HepG2 (cell line): ENCODE measurements around the gene ACVRL1. TPM values are rescaled to one million over a fixed set of nuclear protein-coding genes. Genes with fewer than 3 reads are reported as not detected.

Source experiments
- EED ChIP-seq: sonication (generic); formaldehyde crosslinking; IDR thresholded peaks from 2 replicates; pipeline ENCODE4 v1.5.0; 2020; ENCODE audit warnings: mild to moderate bottlenecking, missing genetic modification reagents
- KAT7 ChIP-seq: IDR thresholded peaks from 2 replicates; pipeline ENCODE4 v1.6.1; 2018; ENCODE audit warnings: borderline replicate concordance, missing compliant biosample characterization
- ONECUT2 ChIP-seq: sonication (generic); formaldehyde crosslinking; IDR thresholded peaks from 2 replicates; pipeline ENCODE4 v1.4.0; 2020; ENCODE audit warnings: missing genetic modification reagents
- PHF5A ChIP-seq: IDR thresholded peaks from one replicate; pipeline ENCODE4 v1.6.1; 2018; ENCODE audit warnings: low read depth, missing genetic modification reagents; ENCODE audit not compliant: unreplicated experiment
- ZFP90 ChIP-seq: sonication (generic); formaldehyde crosslinking; IDR thresholded peaks from 2 replicates; pipeline ENCODE4 v1.8.0; 2022; ENCODE audit warnings: missing genetic modification reagents, mild to moderate bottlenecking, inconsistent platforms, borderline replicate concordance
- polyA plus RNA-seq, 8 experiments: library from polyadenylated mRNA; depleted of rRNA in 3 of 8; stranded (reverse) in 7 of 8; unstranded in 1 of 8; fragments of >200 nt; fragmentation: Illumina TruSeq in 4 of 8; extraction: Trizol in 4 of 8; gene quantifications; 2 replicates each; pipeline versions ENCODE4 v1.2.1 to v1.2.3, GENCODE V29; 2011 to 2016; ENCODE audit warnings: low read depth in 4 of 8, missing spikeins in 1 of 8, mixed read lengths in 1 of 8; ENCODE audit not compliant: insufficient read depth in 1 of 8
- total RNA-seq, 5 experiments: library from RNA; depleted of rRNA; stranded (reverse); fragments of >200 nt; fragmentation: Illumina TruSeq; extraction: Trizol; gene quantifications; 2 replicates each; pipeline ENCODE4 v1.2.3, GENCODE V29; 2016; ENCODE audit warnings: low read depth in 1 of 5
- TF ChIP-seq, protein P1 (sequence below), 2 experiments: fragments of 450-650 bp in 1 of 2; sonication (generic) in 1 of 2; formaldehyde crosslinking in 1 of 2; IDR thresholded peaks; 2 replicates each; pipeline versions ENCODE4 v1.6.1 to v1.8.0; 2016 to 2022; ENCODE audit warnings: antibody characterized with exemption in 1 of 2, mild to moderate bottlenecking in 1 of 2, missing genetic modification reagents in 1 of 2
- TF ChIP-seq, protein P2 (sequence below): sonication (generic); formaldehyde crosslinking; IDR thresholded peaks from 2 replicates; pipeline ENCODE4 v1.8.0; 2022; ENCODE audit warnings: mild to moderate bottlenecking, missing genetic modification reagents, moderate library complexity

The ACVRL1 gene
- total and polyA plus RNA-seq, 2 of the 13 experiments (the other 11 are each of a cell fraction or from before 2014, with no cell fraction given), result not detected

DNA sequence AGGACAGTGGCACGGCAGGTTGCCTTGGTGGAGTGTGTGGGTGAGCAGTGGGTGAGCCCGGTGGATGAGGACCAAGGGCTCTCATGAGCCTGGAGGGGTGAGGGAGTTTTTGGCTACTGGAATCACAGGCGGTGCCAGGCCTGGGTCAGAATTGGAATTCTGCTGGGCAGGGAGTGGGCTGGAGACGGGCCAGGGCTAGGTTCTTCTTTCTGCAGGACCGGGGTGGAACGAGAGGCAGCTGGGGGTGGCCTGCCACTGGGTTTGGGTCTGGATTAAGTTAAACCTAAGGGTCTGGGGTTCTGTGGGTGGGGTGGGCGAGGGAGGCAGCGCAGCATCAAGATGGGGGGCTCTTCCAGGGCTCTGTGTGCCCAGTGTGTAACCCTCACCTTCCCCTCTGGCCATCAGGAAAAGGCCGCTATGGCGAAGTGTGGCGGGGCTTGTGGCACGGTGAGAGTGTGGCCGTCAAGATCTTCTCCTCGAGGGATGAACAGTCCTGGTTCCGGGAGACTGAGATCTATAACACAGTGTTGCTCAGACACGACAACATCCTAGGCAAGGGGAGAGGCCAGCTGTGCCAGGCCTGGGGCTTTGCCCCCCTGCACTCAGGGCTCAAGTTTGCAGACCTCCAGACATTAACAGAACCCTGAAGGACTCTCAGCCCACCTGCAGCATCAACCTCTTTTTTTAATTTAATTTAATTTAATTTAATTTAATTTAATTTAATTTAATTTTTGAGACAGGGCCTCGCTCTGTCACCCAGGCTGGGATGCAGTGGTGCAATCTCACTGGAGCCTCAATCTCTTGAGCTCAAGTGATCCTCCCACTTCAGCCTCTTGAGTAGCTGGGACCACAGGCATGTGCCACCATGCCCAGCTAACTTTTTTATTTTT lies 7.0 kb downstream of the ACVRL1 start (continued):
- TF ChIP-seq, protein P1, sequence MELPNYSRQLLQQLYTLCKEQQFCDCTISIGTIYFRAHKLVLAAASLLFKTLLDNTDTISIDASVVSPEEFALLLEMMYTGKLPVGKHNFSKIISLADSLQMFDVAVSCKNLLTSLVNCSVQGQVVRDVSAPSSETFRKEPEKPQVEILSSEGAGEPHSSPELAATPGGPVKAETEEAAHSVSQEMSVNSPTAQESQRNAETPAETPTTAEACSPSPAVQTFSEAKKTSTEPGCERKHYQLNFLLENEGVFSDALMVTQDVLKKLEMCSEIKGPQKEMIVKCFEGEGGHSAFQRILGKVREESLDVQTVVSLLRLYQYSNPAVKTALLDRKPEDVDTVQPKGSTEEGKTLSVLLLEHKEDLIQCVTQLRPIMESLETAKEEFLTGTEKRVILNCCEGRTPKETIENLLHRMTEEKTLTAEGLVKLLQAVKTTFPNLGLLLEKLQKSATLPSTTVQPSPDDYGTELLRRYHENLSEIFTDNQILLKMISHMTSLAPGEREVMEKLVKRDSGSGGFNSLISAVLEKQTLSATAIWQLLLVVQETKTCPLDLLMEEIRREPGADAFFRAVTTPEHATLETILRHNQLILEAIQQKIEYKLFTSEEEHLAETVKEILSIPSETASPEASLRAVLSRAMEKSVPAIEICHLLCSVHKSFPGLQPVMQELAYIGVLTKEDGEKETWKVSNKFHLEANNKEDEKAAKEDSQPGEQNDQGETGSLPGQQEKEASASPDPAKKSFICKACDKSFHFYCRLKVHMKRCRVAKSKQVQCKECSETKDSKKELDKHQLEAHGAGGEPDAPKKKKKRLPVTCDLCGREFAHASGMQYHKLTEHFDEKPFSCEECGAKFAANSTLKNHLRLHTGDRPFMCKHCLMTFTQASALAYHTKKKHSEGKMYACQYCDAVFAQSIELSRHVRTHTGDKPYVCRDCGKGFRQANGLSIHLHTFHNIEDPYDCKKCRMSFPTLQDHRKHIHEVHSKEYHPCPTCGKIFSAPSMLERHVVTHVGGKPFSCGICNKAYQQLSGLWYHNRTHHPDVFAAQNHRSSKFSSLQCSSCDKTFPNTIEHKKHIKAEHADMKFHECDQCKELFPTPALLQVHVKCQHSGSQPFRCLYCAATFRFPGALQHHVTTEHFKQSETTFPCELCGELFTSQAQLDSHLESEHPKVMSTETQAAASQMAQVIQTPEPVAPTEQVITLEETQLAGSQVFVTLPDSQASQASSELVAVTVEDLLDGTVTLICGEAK (IDR thresholded peaks at IDR 0.05), result no peak
- TF ChIP-seq, protein P1 (CRISPR knock-in tag; IDR thresholded peaks at IDR 0.05), result no peak
- TF ChIP-seq EED (no peak), PHF5A (CRISPR knock-in tag) (no peak), ZFP90 (CRISPR knock-in tag) (no peak), ONECUT2 (CRISPR knock-in tag) (no peak), KAT7 (CRISPR knock-in tag) (no peak)
- TF ChIP-seq, protein P2, sequence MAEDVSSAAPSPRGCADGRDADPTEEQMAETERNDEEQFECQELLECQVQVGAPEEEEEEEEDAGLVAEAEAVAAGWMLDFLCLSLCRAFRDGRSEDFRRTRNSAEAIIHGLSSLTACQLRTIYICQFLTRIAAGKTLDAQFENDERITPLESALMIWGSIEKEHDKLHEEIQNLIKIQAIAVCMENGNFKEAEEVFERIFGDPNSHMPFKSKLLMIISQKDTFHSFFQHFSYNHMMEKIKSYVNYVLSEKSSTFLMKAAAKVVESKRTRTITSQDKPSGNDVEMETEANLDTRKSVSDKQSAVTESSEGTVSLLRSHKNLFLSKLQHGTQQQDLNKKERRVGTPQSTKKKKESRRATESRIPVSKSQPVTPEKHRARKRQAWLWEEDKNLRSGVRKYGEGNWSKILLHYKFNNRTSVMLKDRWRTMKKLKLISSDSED, result no peak
